Hematopoietic multipotent progenitor cell treated with erythropoietin and hydrocortisone succinate and interleukin-3 and kit ligand, for 15 days (in vitro differentiated cells): ENCODE results near the gene DRG2.

Source experiments
- DNase-seq: peaks from one replicate; pipeline ENCODE4 v3.0.0-alpha.2; 2015; ENCODE audit warnings: low spot score

DRG2 gene

GRCh38 chr17:18074566-18075272 is 13.0 kb upstream of the DRG2 start:
- no peak for DNase-seq

GRCh38 chr17:18076936-18077335 is 10.8 kb upstream of the DRG2 start:
- DNase-seq, result no peak

GRCh38 chr17:18079543-18079942 is 8.2 kb upstream of the DRG2 start:
- no peak for DNase-seq

- DNase-seq, result no peak
These were observed 3.5 kb upstream of the DRG2 start for GRCh38 chr17:18084256-18084655.

- no peak for DNase-seq
These were observed 1.9 kb downstream of the DRG2 start for GRCh38 chr17:18089613-18090012.

- peak; percentile 92 for DNase-seq
These were observed 6.1 kb downstream of the DRG2 start for GRCh38 chr17:18093616-18094408.

GRCh38 chr17:18094409-18094807 is 6.7 kb downstream of the DRG2 start:
- no peak for DNase-seq

- DNase-seq, result no peak
These were observed 11.8 kb downstream of the DRG2 start for GRCh38 chr17:18099516-18099915.

GRCh38 chr17:18100616-18101015 is 12.9 kb downstream of the DRG2 start:
- no peak for DNase-seq

- no peak for DNase-seq
These were observed 14.1 kb downstream of the DRG2 start for GRCh38 chr17:18101828-18102227.

GRCh38 chr17:18102640-18103039 is 14.9 kb downstream of the DRG2 start:
- DNase-seq, result no peak

GRCh38 chr17:18105027-18105426 is 17.3 kb downstream of the DRG2 start:
- no peak for DNase-seq

- no peak for DNase-seq
These were observed 17.8 kb downstream of the DRG2 start for GRCh38 chr17:18105595-18105994.

- DNase-seq, result no peak
These were observed 18.5 kb downstream of the DRG2 start for GRCh38 chr17:18106211-18106610.

- no peak for DNase-seq
These were observed 19.5 kb downstream of the DRG2 start for GRCh38 chr17:18107061-18107790.

- DNase-seq, result no peak
These were observed 20.2 kb downstream of the DRG2 start for GRCh38 chr17:18107971-18108370.

GRCh38 chr17:18108401-18109312 is 20.9 kb downstream of the DRG2 start, which contains the start of gene MYO15A:
Gene MYO15A, plus strand, starts transcription at chr17:18108756. Its CDS starts 10,045 bp downstream, at chr17:18118801.
- no peak for DNase-seq

- DNase-seq, result no peak
These were observed 22.3 kb downstream of the DRG2 start for GRCh38 chr17:18109935-18110485.

- DNase-seq, result no peak
These were observed 22.9 kb downstream of the DRG2 start for GRCh38 chr17:18110636-18111145.

GRCh38 chr17:18111330-18111971 is 23.7 kb downstream of the DRG2 start:
- no peak for DNase-seq

GRCh38 chr17:18115517-18115916 is 27.8 kb downstream of the DRG2 start:
- DNase-seq, result no peak
